Tibial artery (tissue), 4 donors: Measurements from ENCODE around the gene DUSP19.

ENCODE experiments used
- DNase-seq, 2 donors: peaks; one replicate each; pipeline ENCODE4 v3.0.0-alpha.2; 2019
- H3K27ac ChIP-seq, 2 donors: fragments of 200-600 bp; sonication (generic) in 1 of 2; 1 replicate in 1 of 2; 2 replicates in 1 of 2; pipeline ENCODE4 v1.5.1; 2018 to 2019; ENCODE audit warnings: mild to moderate bottlenecking in 1 of 2
- H3K27me3 ChIP-seq, 2 donors: fragments of 200-600 bp; sonication (generic) in 1 of 2; one replicate each; pipeline versions ENCODE4 v1.5.1 to v1.6.0; 2016 to 2019
- H3K36me3 ChIP-seq, 3 donors: fragments of 200-600 bp; sonication (generic) in 2 of 3; one replicate each; pipeline ENCODE4 v1.5.1; 2016 to 2019; ENCODE audit warnings: mild to moderate bottlenecking in 2 of 3
- H3K4me1 ChIP-seq, 4 donors: fragments of 200-600 bp; sonication (generic) in 2 of 4; 1 replicate in 3 of 4; 2 replicates in 1 of 4; pipeline ENCODE4 v1.5.1; 2016 to 2019
- H3K4me3 ChIP-seq, 2 donors: fragments of 200-600 bp; sonication (generic) in 1 of 2; 1 replicate in 1 of 2; 2 replicates in 1 of 2; pipeline ENCODE4 v1.5.1; 2018 to 2019; ENCODE audit warnings: mild to moderate bottlenecking in 2 of 2
- H3K9me3 ChIP-seq, 3 donors: fragments of 200-600 bp; sonication (generic) in 1 of 3; one replicate each; pipeline ENCODE4 v1.5.1; 2016 to 2019
- intact Hi-C: fragments of 100-400 bp; cut with DNase I; formaldehyde crosslinking; loops from one replicate; pipeline ENCODE4 v1.15.0; 2023; ENCODE audit warnings: low total_unique reads
- TF ChIP-seq, protein P1 (sequence below), 2 experiments: fragments of 200-600 bp in 1 of 2; fragments of 450-650 bp in 1 of 2; IDR thresholded peaks; one replicate each; pipeline ENCODE4 v1.5.1; 2017 to 2019; ENCODE audit warnings: antibody characterized with exemption in 2 of 2, mild to moderate bottlenecking in 1 of 2, moderate library complexity in 1 of 2

Gene DUSP19

DNA sequence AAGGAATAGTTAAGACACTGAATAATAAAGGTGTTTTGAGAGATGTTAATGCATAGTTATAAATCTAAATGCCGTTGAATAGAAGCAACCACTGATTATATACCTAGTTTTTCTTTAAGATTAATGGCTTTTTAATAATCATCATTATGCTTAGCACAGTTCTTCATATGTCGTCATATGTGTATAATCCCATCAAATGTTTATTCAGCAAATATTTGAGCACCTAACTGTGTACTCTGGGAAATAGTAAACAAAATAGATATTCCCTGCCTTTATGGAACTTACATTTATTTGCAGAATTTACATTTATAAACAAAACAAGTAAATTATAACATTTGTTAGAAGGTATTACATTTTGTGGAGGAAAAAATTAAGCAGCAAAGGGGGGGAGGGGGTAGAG, 55.5 kb downstream of the DUSP19 start:
- Histone ChIP-seq H3K4me3 (no peak overlapping the region), H3K27me3 (no peaks in the 10 kb centered on the region), H3K36me3 (peaks cover 12 to 20% (median 15%) of the 10 kb centered on the region in 3 donors), H3K27ac (no peak overlapping the region), H3K9me3 (no peaks in the 10 kb centered on the region), H3K4me1 (no peaks in the 10 kb centered on the region)
- no peak for DNase-seq
- TF ChIP-seq, protein P1, sequence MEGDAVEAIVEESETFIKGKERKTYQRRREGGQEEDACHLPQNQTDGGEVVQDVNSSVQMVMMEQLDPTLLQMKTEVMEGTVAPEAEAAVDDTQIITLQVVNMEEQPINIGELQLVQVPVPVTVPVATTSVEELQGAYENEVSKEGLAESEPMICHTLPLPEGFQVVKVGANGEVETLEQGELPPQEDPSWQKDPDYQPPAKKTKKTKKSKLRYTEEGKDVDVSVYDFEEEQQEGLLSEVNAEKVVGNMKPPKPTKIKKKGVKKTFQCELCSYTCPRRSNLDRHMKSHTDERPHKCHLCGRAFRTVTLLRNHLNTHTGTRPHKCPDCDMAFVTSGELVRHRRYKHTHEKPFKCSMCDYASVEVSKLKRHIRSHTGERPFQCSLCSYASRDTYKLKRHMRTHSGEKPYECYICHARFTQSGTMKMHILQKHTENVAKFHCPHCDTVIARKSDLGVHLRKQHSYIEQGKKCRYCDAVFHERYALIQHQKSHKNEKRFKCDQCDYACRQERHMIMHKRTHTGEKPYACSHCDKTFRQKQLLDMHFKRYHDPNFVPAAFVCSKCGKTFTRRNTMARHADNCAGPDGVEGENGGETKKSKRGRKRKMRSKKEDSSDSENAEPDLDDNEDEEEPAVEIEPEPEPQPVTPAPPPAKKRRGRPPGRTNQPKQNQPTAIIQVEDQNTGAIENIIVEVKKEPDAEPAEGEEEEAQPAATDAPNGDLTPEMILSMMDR (IDR thresholded peaks at IDR 0.05), result no peak
- intact Hi-C loops, result no loop called here

DNA sequence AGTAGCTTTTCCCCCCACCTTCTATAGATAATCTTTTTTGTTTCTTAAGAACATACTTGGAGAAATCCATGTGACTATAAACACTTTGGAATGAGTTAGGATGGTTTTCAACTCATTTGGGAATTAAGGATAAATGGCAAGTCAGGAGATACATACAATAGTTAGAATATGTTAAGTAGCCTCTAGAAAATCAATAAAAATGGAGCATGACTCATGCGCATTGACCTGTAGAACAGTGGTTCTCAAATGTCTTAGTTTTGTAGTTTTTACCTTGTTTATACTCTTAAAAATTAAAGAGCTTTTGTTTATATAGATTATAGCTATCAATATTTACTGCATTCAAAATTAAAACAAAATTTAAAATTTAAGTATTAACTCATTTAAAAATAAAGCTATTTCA, 70.4 kb downstream of the DUSP19 start:
- H3K27me3 ChIP-seq, result no peaks in the 10 kb centered on the region
- DNase-seq, result no peak
- H3K27ac ChIP-seq, result no peak overlapping the region
- peaks cover 0 to 24% (median 15%) of the 10 kb centered on the region in 3 donors for H3K36me3 ChIP-seq
- TF ChIP-seq, protein P1 (IDR thresholded peaks at IDR 0.05), result no peak
- H3K4me3 ChIP-seq, result no peak overlapping the region
- no peaks in the 10 kb centered on the region for H3K9me3 ChIP-seq
- intact Hi-C loops, result no loop called here
- H3K4me1 ChIP-seq, result no peaks in the 10 kb centered on the region

DNA sequence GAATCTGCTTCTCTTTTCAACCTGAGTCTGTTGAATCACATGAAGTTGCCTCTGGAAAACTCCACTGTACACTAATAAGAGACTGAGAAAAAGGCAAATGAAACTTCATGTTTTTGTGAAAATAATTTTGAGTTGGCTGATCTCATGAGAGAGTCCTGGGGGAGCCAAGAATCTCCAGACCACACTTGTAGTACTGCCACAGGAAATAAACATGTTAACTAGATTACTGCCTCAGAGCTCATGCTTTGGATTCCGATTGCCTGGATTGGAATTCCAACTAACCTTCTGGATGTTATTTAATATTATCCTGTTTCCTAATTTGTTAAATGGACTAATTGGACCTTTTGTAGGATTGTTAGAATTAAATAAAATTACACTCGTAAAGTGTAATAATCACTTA, 70.9 kb downstream of the DUSP19 start:
- Histone ChIP-seq H3K36me3 (peaks cover 0 to 22% (median 13%) of the 10 kb centered on the region in 3 donors), H3K27ac (no peak overlapping the region), H3K4me3 (no peak overlapping the region), H3K4me1 (no peaks in the 10 kb centered on the region), H3K9me3 (no peaks in the 10 kb centered on the region), H3K27me3 (no peaks in the 10 kb centered on the region)
- TF ChIP-seq, protein P1 (IDR thresholded peaks at IDR 0.05), result no peak
- no peak for DNase-seq
- intact Hi-C loops, result no loop called here
